ENCODE data around the gene IARS2.
"Not testable (repeated sequence)": the region's sequence is repeated elsewhere in the genome, so short reads cannot be mapped to it uniquely, and the experiment has no call there.

The IARS2 gene

GRCh38 chr1:220110473-220110872, 16.5 kb downstream of the IARS2 start:
- intact Hi-C loops (cut with DNase I); DNase-seq: not testable (repeated sequence)

- intact Hi-C loops (cut with DNase I); DNase-seq: not testable (repeated sequence)
These were observed 18.7 kb downstream of the IARS2 start for GRCh38 chr1:220112600-220112999.

- DNase-seq: no peak
- intact Hi-C loops (cut with DNase I): no loop called here
These were observed 19.3 kb downstream of the IARS2 start for GRCh38 chr1:220113136-220113695.

GRCh38 chr1:220119043-220119512, 25.1 kb downstream of the IARS2 start:
- intact Hi-C loops (cut with DNase I): no loop called here

GRCh38 chr1:220121791-220122530, 28.0 kb downstream of the IARS2 start:
- intact Hi-C loops (cut with DNase I): no loop called here

More at GRCh38 chr1:220119043-220119512, 25.1 kb downstream of the IARS2 start:
- no peak for DNase-seq

GRCh38 chr1:220123066-220123465, 29.1 kb downstream of the IARS2 start:
- intact Hi-C loops (cut with DNase I): no loop called here
- no peak for DNase-seq

More at GRCh38 chr1:220121791-220122530, 28.0 kb downstream of the IARS2 start:
- DNase-seq: no peak

GRCh38 chr1:220123889-220124288, 30.0 kb downstream of the IARS2 start:
- DNase-seq: no peak
- intact Hi-C loops (cut with DNase I): no loop called here

- intact Hi-C loops (cut with DNase I): no loop called here
- DNase-seq: no peak
These were observed 30.6 kb downstream of the IARS2 start for GRCh38 chr1:220124542-220124941.

- no peak for DNase-seq
- intact Hi-C loops (cut with DNase I): no loop called here
These were observed 33.1 kb downstream of the IARS2 start for GRCh38 chr1:220127076-220127475.

- no peak for DNase-seq
- intact Hi-C loops (cut with DNase I): no loop called here
These were observed 35.7 kb downstream of the IARS2 start for GRCh38 chr1:220129479-220130210.

- intact Hi-C loops (cut with DNase I): no loop called here
- DNase-seq: no peak
These were observed 41.8 kb downstream of the IARS2 start for GRCh38 chr1:220135755-220136154.

GRCh38 chr1:220137019-220137786, 43.3 kb downstream of the IARS2 start:
- DNase-seq: no peak
- intact Hi-C loops (cut with DNase I): no loop called here

- no peak for DNase-seq
- intact Hi-C loops (cut with DNase I): no loop called here
These were observed 46.0 kb downstream of the IARS2 start for GRCh38 chr1:220139966-220140365.

GRCh38 chr1:220144051-220144450, 50.1 kb downstream of the IARS2 start:
- no peak for DNase-seq
- intact Hi-C loops (cut with DNase I): no loop called here

GRCh38 chr1:220149742-220150141, 55.8 kb downstream of the IARS2 start:
- no peak for DNase-seq
- intact Hi-C loops (cut with DNase I): no loop called here

- peak in 4 of 10 donors; percentile 19 to 83 (median 22) for DNase-seq
- intact Hi-C loops (cut with DNase I): no loop called here
These were observed 57.5 kb downstream of the IARS2 start for GRCh38 chr1:220151454-220151853.

GRCh38 chr1:220153147-220153546, 59.2 kb downstream of the IARS2 start:
- DNase-seq: no peak
- intact Hi-C loops (cut with DNase I): no loop called here

- no peak for DNase-seq
- intact Hi-C loops (cut with DNase I): no loop called here
These were observed 62.8 kb downstream of the IARS2 start for GRCh38 chr1:220156620-220157146.

- intact Hi-C loops (cut with DNase I): no loop called here
- no peak for DNase-seq
These were observed 63.8 kb downstream of the IARS2 start for GRCh38 chr1:220157738-220158137.

GRCh38 chr1:220158530-220158929, 64.6 kb downstream of the IARS2 start:
- intact Hi-C loops (cut with DNase I); DNase-seq: not testable (repeated sequence)
